B cell (primary cell): ENCODE results near the gene CLASP1.

Experiments used
- CTCF ChIP-seq: fragments of 200-600 bp; IDR thresholded peaks from one replicate; pipeline ENCODE4 v1.8.0; 2022; ENCODE audit warnings: antibody characterized with exemption, mild to moderate bottlenecking
- EZH2 ChIP-seq: IDR thresholded peaks from 2 replicates; pipeline ENCODE4 v1.6.1; 2012; ENCODE audit warnings: borderline replicate concordance, low read depth, mild to moderate bottlenecking, moderate library complexity, low read length; ENCODE audit not compliant: insufficient read depth, poor library complexity, severe bottlenecking

GRCh38 chr2:121435790-121436189, 213.5 kb downstream of the CLASP1 start:
- TF ChIP-seq CTCF (no peak), EZH2 (no peak)
